ENCODE data around the gene ACSL5.
A peak's percentile ranks its signal among the peaks of the same experiment; 100 is the strongest.
"Not testable (repeated sequence)": the region's sequence is repeated elsewhere in the genome, so short reads cannot be mapped to it uniquely, and the experiment has no call there.

Gene ACSL5

DNA sequence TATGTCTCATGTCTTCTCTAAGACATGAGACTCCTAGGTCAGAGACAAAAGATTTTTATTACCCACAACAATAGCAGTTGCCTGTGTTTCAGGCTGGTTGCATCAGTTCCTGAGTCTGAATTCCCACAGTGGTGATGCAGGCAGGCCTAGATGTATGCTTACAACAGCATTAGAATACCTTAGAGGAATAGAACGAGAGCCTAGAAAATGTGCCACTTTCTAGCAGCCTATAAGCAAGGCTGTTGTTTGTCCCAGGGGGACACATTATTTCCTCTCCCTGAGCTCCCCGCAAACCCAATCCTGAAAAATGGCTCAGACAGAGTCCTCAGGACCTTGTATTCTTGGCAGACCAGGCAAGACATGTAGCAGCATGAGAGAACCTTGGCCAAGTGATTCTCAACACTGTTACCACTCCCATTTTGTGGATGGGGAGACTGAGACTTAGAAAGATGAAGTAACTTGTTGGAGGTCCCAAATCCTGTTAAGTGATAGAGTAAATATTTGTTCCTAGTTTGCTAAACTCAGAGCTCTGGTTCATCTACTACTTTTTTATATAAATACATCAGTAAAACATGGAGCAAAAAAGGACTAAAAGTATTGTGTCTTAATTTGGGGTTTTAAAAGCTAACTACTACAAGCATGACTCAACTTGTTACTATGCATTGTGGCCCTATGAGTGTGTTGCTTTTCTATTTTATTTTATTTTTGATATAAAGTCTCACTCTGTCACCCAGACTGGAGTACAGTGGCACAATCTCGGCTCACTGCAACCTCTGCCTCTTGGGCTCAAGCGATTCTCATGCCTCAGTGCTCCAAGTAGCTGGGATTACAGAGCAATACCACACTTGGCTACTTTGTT, 87.3 kb downstream of the ACSL5 start:
- no peak for DNase-seq (ENCODE audit: low spot score)

- not testable (repeated sequence) for DNase-seq (ENCODE audit: low spot score)
These were observed 90.2 kb downstream of the ACSL5 start for GRCh38 chr10:112464074-112464473.

DNA sequence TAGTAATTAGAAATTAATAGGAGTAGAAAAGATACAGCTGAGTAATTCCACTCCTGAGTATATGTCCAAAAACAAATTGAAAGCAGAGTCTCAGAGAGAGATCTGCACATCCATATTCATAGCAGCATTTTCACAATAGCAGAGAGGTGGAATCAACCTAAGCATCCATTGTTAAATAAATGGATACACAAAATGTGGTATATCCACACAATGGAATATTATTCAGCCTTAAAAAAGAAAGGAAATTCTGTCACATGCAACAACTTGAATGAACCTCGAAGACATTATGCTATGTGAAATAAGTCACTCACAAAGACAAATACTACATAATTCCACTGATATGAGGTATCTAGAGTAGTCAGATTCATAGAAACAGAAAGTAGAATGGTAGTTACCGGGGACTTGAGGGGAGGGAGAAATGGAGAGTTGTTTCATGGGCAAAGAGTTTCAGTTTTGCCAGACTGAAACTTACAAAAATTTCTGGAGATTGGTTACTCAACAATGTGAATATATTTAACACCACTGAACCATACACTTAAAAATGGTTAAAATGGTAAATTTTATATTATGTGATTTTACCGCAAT, 91.5 kb downstream of the ACSL5 start:
- no peak for DNase-seq (ENCODE audit: low spot score)

GRCh38 chr10:112466802-112467201, 92.9 kb downstream of the ACSL5 start:
- no peak for DNase-seq (ENCODE audit: low spot score)

GRCh38 chr10:112467541-112468075, 93.7 kb downstream of the ACSL5 start:
- DNase-seq (ENCODE audit: low spot score): no peak

DNA sequence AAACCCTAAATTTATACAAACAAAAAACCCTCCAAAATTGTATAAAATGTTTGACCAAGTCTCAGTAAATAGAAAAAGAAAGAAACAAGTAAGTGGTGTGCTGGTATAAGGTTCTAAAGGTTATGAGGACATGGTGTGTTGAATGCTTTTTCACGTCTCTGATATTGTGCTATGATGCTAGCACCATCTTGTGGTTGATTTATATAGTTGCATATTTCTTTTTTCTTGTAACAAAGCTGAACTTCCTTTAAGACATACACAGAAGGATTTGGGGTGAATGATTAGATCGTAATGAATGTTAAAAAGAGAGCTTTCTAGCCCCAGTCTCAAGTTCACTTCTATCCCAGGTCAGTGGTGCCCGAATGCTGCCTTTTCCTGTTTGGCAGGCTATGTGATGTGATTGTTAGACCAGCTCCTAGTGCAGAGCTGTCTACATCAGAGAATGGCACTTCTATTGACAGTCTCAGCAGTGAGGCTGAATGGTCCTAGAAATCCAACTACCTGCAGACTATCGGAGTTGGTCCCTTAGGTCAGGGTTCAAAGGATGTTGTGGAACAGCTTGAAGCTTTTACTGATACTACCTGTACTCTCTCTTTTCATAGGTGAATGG, 98.1 kb downstream of the ACSL5 start:
- DNase-seq (ENCODE audit: low spot score): peak; percentile 54

DNA sequence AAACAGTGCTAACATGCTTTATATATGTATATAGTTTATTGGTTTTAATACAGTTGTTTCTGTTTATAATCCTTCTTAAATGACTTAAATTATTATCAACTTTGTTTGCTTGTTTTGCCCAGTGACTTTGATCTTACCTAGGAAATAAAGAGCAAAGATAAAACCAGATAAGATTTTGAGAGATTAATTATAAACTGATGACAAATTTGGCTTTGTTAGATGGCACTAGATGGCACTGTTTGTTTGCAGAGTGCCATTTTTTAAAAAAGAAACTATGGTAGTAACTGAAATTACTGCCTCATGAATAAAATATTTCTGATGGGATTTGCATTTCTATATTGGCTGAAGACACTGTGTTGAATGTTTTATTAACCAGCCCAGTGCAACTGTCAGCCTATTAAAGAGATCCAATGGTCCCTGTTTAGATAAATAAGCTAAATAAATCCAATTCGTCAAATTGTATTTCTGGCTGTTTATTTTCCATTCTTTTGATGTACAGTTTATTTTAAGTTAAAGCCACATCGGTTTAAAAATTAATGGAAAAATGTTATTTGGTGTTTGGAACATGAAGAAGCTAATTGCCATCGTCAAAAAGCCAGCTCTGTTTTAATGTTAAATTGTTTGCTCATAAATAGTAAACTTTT, 101.8 kb downstream of the ACSL5 start:
- DNase-seq (ENCODE audit: low spot score): peak; percentile 15
